Midbrain (tissue), 1 donor: Measurements from ENCODE around the gene ZFP92.

Experiments used
- DNase-seq: peaks from one replicate; lab custom pipeline; 2025; lab: John Stamatoyannopoulos, UW

ZFP92 gene

DNA sequence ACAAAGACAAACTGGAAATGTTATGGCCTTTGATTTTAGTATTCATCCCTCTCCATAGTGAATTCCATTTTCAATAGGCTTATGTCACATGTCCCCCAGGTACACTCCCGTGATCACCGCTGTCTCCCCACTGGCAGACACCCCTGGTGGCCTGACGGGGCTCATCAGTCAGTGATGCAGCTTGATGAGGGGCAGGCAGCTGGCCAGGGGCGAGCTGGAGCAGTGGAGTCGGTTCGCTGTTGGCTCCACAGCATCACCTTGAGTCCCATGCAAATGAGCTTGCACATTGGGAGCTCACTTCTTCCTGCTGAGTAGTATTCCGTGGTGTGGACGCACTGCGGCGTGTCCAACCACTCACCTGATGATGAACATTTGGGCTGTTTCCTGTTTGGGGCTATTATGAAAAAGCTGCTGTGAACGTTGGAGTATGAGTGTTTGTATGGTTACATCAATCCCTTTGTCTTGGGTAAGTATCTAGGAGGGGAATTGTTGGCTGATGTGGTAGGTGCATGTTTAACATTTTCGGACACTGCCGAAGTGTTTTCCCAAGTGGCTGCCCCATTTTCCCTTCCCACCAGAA lies 29.4 kb downstream of the ZFP92 start:
- no peak for DNase-seq

DNA sequence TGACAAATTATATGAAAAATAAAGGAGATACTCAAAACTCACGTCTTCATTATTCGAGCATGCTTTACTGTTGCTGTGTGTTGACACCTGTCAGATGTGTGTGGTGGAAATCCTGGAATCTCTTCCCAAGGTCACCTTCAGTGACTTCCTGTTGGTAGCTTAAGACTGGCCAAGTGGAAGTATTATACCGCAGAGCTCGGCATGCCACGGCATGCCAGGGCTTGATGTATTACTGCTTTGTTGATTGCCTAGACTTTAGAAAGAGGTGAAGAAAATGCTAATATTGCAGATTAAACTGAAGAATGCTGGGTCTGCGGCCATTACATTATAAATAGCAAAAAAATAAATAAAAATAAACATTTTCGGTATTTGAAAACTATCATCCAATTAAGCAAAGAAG lies 30.0 kb downstream of the ZFP92 start:
- DNase-seq, result no peak

DNA sequence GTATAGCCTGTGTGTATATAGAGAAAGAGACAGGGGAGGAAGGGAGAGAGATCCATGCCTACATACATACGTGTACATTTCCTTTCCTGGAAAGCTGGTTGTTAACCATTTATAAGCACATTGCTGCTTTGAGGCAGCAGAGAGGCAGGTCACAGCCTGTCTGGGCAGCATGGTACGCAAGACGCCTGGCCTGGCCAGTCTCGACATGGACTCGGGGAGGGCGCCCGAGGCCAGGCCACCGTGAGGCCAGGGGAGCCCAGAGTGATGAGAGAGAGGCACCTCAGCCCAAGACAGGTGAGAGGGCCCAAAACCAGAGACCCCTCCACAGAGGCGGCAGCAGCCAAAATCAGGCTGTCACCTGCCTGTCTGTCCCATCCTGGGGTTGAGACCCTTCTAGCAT lies 30.7 kb downstream of the ZFP92 start:
- DNase-seq, result no peak

DNA sequence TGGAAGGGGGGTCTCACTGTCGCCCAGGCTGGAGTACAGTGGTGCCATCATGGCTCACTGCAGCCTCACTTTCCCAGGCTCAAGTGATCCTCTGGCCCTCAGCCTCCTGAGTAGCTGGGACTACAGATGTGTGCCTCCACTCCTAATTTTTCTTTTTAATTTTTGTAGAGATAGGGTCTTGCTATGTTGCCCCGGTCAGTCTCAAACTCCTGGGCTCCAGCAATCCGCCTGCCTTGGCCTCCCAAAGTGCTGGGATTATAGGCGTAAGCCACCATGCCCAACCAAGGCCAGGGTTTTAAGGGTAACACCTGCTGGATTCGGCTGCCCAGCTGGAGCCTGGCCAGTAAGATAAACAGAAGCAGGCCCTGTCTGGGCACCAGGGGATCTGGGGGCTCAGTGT lies 31.2 kb downstream of the ZFP92 start:
- DNase-seq, result no peak

DNA sequence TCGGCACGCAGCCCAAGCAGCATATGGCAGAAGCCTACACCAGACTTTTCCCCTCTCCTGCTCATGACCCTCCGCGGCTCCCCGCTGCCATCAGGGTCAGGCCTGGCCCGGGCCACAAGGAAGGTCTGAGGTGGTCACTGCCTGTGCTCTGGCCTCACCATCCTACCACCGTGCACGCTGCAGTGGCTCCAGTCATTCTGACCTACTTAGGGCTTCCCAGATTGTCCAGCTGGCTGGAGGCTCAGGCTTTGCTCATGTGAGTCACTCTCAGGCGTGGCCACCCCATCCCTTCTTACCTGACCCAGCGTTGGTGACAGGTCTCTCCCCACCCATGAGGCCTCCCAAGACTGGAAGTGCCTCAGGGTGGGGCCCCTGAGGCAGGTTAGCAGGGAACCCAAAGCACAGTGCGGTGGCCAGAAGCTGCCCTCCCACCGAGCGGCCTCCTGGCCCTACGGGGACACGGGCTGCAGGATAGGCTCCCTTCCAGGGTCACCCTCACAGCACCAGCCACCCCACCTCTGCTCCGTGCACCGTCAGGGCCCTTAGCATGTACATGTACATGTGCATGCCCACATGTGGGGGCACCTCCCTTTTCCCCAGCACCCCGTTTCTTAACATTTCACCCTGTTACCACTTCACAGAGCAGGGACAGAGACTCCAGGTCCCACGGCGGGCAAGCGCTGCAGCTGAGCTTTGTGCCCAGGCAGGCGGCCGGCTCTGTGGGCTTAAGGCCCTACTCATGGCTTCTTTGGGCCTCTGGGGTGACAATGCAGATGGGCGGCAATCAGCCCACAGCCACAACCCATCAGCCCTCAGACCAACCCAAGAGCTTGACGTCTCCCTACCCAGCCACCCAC lies 32.4 kb downstream of the ZFP92 start:
- no peak for DNase-seq

DNA sequence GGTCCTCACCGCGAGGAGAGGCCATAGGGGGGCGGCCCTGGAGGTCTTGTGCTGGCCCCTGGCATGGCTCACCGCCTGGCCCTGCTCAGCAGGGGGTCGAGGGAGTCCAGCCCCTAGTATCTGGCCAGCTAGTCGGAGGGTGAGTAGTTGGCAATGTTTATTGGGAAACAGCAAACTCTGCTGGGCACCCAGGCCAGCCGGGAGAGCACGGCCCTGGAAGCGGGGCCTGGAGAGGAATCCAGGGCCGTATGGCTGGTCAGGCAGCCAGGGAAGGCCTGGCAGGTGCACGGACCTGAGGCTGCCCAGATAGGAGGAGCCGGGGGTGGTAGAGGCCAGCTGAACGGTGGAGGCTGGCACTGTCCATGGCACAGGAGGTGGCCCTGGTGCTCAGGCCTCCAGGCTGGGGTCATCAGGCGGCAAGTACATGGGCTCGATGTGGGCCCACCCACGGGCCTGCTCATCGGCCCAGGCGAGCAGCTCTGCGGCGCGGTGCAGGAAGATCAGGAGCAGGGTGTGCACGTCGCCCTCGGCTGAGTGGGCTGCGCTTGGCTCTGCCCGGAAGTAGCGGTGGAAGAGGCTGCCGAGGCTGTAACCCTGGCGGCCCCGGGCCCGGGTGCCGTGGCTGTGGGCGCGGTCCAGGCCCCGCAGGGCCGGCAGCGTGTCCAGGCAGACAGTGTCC lies 33.2 kb downstream of the ZFP92 start:
- DNase-seq, result no peak

DNA sequence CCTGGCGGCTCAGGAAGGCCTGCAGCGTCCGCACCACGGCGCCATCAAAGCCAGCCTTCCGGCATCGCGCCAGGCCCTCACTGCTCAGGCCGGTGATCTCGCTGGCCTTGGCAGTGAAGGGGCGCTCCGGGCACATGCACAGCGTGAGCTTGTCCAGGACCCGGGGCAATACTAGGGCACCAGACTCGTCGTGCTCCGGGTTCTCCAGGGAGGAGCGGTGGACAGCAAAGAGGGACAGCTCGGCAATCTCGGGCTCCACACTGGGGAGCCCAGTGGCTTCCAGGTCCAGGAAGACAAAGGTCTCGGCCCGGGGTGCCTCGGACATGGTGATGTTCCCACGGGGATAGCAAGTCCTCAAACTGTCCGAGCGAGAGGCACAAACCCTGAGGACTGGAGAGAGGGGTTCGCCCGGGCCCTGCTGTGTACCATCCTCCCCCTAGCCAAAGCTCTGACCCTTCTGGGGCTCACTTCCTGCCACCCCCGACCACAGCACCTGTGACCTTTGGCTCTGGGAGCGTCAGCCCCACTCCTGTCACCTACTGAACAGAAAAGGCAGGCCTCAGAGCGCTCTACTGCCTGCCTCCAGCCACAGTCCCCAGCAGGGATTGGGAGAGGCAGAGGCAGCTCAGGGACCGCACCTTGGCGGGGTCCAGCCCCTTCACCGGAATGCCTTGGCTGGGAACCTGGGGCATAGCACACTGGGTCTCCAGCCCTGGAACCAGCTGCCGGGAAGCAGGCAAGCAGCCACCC lies 34.0 kb downstream of the ZFP92 start:
- DNase-seq, result no peak

DNA sequence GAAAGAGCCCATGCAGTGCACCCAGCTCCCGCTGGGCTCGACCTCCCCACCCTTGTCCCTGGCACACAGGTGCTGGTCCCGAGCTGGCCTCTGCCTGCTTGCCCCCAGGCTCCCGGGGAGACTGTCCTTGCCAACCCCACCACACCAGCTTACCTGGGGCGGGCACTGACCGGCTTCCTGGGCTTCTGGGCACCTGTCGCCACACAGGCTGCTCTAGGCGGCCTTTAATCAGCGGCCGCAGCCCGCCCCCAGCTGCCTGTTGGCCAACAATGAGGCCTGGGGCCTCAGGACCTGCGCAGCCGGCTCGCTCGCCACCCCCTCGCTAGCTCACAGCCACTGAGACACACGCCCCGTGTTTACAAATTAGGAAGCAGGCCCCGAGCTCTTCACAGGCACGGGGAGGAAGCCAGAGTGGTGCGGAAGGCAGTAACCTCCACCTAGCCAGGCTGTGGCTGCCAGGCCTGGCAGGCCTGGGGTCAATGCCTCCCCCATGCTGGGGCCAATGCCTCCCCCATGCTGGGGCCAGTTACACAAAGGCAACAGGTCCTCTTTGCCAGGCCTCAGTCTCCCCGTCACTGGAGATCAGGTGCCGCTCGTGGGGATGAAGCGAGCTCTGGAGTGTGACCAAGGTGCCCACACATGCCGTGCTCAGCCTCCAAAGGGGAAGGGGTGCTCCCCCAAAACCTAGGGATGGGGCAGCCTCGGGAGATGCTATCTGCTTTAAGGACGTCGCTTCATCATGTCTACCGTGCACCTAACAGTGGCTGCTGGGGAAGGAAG lies 34.8 kb downstream of the ZFP92 start, which contains the start of gene TREX2:
Gene TREX2, minus strand, starts transcription at position 201 of the 780 bp plus-strand sequence. CDS start 626 bp downstream, outside the sequence.
- DNase-seq, result no peak

DNA sequence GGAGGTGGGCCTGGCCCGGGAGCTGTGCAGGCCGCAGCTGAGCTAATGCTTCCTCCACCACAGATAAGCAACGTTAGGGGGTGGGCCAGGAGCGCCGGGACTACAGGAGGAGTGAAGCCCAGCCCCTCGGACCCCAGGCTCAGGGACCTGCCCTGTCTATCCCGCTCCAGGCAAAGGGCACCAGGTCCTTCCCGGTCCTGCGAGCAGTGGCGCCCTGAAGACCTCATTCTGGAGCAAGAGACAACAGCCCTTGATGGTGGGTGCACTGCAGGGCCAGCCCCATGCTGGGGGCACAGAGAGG lies 35.3 kb downstream of the ZFP92 start:
- no peak for DNase-seq

DNA sequence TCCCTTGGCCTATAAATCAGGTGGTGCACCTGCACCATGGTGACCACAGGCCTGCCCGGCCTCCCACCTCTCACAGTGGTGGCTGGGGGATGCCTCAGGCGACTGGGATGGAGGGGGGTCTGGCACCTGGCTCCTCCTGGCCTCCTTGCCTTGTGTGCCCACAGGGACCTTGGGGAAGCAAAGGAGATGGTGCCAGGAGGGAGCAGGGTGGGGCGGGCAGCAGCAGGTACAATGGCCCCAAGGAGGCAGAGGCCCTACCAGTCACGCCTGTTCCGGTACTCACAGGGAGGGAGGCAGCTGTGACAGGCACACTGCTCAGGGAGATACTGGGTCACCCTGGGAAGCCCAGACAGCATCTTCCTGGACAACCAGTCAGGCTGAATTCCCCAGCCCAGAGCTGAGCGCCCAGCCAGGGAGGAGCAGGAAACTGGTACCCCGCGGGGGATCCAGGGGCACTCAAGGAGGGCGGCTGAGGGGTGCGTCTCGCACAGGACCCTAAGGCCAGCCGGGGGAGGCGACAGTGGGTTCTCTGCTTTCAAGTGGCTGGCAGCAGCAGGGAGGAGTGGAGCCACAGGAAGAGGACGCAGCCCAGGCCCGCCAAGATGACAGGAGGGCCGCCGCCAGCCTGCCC lies 35.8 kb downstream of the ZFP92 start:
- no peak for DNase-seq

DNA sequence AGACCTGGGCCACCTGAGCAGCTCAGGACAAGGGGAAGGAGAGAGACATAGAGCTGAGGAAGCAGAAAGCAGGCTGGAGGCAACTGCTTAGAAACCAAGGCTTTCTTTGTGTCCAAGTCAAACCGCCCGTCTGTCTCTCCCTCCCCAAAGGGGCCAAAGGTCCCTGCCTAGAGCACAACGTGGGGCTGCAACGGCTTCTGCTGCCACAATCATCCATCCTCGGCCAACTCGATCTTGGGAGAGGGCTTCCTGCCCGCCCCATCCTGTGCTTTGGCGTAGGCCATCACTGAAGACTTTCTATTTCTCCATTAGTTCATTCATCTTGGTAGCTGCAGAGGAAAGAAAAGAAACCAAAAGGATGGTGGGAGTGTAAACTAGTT lies 36.3 kb downstream of the ZFP92 start:
- DNase-seq, result no peak

DNA sequence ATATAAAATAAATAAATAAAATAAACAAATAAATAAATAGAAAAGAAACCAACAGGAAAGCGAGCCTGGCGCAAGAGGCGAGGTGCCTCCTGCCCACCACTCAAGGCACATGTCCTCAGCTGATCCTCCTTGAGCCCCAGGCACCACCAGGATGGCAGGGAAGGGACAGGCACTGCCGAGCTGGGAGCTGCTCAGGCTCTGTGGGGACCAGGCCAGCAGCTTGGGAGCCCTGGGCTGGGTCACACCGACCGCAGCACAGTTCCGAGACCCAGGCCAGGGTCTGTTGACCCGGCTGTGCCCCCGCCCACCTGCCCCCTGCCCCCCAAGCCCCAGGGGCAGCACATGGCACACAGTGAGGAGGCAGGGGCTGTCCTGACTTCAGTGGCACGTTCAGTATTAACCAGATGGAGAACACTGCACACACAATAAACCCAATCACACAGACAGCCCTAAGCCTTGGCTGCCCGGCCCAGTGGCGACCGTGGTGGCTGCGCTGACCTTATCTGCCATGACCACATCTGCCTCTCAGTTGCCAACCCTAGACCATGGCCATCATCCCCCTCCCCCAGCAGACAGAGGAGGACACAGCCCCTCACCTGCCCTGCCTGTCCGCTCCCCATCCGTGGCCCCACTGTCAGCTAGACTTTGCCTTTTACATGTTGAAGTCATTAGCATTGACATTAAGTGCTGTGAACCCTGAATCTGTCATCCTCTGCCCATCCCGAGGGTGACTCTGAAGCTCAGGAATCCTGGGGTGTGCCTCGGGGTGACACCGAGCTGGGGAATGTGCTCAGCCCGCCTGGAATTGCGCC lies 37.5 kb downstream of the ZFP92 start:
- DNase-seq, result no peak

DNA sequence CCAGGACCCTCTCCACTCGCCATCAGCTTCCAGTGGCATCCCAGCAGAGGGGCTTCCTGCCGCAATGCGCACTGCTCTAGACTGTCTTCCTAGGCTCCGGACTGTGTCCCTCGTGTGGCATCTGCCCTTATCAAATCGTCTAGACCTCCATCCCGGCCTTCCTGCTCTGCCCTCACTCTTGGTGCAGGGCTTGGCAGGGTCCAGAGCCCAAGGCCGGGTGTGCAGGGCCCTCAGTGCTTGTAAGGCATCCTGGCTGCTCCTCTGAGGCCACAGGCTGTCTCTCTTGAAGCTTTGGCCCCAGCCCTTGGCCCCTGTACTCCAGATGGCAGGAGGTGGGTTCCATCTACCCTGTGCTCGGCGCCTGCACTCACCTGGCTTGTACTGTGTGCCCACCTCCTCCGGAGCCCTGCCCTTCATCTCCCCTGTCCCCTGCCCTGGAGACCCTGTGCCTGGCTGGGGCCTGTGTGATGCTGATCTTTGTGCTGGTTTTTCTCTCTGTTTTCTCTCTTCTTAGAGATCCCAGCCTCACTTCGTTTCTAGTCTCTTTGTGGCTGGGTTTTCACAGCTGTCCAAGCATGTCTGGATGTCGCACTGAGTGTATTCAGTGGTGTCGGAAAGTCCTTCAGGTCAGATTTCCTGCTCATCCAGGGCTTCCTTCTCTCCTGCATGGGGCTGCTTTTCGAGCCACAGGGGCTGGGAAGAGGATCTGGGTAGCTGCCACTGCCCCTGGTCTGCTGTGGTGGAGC lies 38.3 kb downstream of the ZFP92 start:
- DNase-seq, result no peak

DNA sequence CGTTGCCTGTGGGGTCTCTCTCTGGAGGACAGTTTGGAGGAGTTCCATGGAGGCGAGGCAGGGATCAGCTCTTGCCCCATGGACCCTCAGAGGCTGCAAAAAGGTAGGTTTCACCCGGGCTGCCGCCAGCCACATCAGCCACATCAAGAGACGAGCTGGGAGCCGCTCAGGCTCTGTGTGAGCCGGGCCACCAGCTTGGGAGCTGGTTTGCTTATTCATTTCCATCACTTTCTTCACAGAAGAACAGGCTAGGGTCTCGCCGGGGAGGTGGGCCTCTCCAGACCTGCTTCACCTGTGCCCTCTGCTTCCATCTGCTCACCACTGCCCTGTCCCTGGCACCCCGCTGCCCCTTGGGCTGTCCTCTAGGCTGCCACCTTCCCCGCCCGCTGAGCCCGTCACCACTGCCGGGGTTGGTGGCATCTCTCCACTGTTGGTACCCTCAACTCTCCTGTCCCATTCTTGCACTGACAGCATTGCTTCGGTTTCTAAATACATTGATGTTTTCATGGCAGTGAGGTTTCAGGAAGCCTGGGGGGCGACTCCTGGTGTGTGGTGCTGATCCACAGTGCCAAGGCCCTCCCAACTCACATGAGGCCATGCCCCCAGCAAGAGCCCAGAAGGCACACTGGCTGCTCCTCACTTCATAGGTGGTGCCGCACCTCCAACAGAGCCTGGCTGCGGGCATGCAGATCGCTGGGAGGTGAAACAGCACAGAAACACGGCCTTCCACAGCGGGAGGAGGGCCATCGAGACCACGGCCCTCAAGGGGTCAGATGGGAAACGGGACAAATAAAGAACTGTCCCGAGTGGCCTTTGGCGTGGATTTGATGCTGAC lies 39.1 kb downstream of the ZFP92 start:
- DNase-seq, result no peak

DNA sequence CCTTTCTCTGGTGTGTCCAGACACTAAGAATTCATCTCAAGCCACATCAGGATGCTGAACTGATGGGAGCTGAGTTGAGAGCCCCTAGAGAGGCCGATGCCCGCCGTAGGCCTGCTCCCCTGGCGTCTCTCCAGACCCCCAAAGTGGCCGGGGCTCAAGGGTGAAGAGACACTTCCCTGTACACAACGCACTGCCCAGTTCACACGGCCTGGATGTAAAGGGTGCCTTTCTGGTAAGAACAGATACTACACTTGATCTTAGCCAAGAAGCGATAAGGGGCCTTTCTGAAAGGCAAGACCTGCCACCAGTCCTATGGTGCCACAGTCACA lies 39.6 kb downstream of the ZFP92 start:
- no peak for DNase-seq

DNA sequence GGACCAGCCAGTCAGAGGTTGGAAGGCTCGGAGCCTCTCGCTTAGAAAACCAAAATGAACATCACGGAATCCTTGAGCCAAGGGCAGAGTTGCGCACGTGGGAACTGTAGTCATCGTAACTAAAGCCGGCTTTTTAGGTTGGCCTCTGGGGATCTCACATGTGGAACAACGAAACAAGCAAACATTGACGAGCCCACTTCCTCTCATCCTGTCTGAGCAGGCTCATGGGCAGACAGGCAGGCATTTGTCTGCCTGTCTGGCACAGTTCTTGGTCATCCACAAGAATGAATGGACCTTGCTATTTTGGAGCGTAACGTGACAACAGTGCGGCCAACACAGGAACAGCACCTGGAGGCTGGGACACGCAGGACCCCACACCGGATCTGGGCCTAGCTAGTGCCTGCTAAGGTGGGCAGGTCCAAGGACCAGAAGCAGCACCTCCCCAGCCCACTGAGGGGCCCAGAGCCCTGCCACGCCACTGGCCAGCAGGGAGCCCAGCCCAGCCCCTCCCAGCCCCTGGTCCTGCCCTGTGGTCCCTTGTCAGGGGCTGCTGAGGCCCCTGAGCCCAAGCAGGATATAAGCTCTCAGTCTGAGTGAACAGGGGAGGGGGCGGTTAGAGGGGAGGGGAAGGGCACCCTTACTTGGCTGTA lies 43.8 kb downstream of the ZFP92 start:
- DNase-seq, result no peak

DNA sequence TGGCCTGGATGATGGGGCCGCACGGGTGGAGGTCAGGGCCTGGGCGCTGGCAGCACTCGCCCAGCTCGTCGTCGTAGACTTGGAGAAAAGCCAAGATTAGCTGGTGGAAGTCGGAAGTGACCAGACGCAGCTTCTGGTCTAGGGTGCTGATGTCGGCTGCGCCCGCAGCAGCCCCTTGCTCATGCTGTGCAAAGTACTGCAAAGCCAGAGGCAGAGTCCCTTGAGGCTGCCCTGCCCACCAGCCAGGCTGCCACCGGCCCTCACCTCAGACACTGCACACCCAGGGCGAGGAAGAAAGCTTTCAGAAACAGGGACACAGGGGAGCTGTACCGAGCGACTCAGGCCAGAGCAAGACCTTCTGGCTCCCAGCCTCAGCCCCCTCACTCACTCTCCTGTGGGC lies 44.3 kb downstream of the ZFP92 start:
- DNase-seq, result no peak

DNA sequence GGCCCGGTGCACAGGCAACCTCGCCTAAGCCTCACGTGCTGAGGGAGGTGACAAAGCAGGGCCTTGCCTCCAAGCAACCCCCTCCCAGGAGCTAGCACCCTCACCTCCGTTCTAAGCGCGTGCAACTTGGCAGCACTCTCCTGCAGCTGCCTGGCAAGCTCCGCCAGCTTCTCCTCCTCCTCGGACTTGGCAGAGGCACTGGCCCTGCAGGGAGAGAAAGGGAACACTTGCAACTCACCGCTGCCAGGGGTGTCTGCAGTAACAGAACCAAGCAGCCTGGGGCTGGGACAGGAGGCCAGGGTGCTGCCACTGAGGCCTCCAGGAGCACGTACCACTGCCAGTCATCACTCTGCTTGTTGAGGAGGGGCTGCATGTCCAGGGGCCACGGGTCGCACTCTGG lies 44.9 kb downstream of the ZFP92 start:
- peak; percentile 1 for DNase-seq
